Immature natural killer cell (primary cell): ENCODE measurements around the gene APIP. TPM values are rescaled to one million over a fixed set of nuclear protein-coding genes. Genes with fewer than 3 reads are reported as not detected.
A peak's percentile ranks its signal among the peaks of the same experiment; 100 is the strongest.

Experiments
- DNase-seq, 3 donors: peaks; one replicate each; pipeline ENCODE4 v3.0.0; 2022; ENCODE audit warnings: mixed read lengths in 1 of 3
- H3K27ac Mint-ChIP-seq, 6 donors: one replicate each; pipeline ENCODE4 v1.8.0; 2020; ENCODE audit warnings: mixed read lengths in 6 of 6, mild to moderate bottlenecking in 5 of 6, inconsistent platforms in 4 of 6, moderate library complexity in 3 of 6
- H3K27me3 Mint-ChIP-seq, 3 donors: one replicate each; pipeline ENCODE4 v1.8.0; 2020 to 2021; ENCODE audit warnings: low read depth in 3 of 3, mild to moderate bottlenecking in 3 of 3, mixed read lengths in 3 of 3, moderate library complexity in 3 of 3, inconsistent platforms in 1 of 3
- H3K36me3 Mint-ChIP-seq, 3 donors: one replicate each; pipeline ENCODE4 v1.8.0; 2020; ENCODE audit warnings: mixed read lengths in 3 of 3, inconsistent platforms in 2 of 3, mild to moderate bottlenecking in 2 of 3
- H3K4me1 Mint-ChIP-seq, 2 donors: one replicate each; pipeline ENCODE4 v1.8.0; 2020; ENCODE audit warnings: inconsistent platforms in 2 of 2, mild to moderate bottlenecking in 2 of 2, mixed read lengths in 2 of 2, moderate library complexity in 1 of 2
- H3K4me3 Mint-ChIP-seq, 5 donors: one replicate each; pipeline ENCODE4 v1.8.0; 2020; ENCODE audit warnings: mild to moderate bottlenecking in 5 of 5, mixed read lengths in 5 of 5, inconsistent platforms in 3 of 5, moderate library complexity in 3 of 5
- H3K9me3 Mint-ChIP-seq, 6 donors: one replicate each; pipeline ENCODE4 v1.8.0; 2020; ENCODE audit warnings: mild to moderate bottlenecking in 6 of 6, mixed read lengths in 6 of 6, inconsistent platforms in 4 of 6, moderate library complexity in 3 of 6
- polyA plus RNA-seq, 3 donors: library from polyadenylated mRNA; unstranded; fragments of 300-500 nt; fragmentation: Illumina TruSeq; gene quantifications; one replicate each; pipeline ENCODE4 v1.2.3, GENCODE V29; 2021

The APIP gene
- polyA plus RNA-seq, 3 donors from 2014 or later: 13.3 to 29.6 (median 17.2) TPM

DNA sequence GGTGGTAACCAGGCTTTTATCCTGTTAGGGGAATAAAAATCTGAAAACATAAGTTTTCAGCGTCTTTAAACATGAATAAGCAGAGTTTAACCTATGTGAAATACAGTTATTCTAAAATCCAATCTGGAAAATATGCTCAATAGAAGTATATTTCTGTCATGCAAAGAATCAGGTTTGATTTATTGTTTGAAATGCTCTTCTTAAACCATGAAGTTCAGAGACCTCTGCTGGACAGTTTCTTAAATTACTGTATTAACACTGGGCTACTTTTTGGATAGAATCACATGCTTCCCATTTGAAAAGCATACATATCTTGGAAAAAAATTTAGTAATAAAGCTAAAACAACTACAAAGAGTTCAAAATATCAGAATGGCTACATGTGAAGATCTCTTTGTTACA is 25.4 kb downstream of the APIP start:
- Mint-ChIP-seq H3K4me3 (no peak overlapping the region), H3K27ac (no peak overlapping the region), H3K27me3 (no peaks in the 10 kb centered on the region), H3K36me3 (peaks cover 10 to 15% (median 10%) of the 10 kb centered on the region in 3 donors), H3K9me3 (no peaks in the 10 kb centered on the region), H3K4me1 (no peaks in the 10 kb centered on the region)
- DNase-seq: peak in 2 of 3 donors; percentile 15 to 19

DNA sequence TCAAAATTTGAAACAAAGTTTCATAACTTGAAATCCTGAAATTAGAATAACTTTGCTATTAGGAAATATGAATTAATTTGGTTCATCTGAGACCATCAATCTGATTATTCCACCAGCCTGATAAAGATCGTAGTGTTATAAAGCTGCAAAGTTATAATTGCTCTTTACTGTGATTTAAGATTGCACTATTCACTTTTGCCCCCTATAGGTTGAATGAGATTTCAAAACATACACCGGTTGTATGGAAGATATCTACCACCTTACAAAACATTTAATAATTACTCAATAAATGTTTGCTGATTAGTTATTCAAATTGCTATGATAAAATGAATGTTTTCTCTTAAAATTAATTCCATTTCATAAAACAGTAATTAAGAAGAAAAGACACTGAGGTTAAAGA is 26.1 kb downstream of the APIP start:
- H3K4me3 Mint-ChIP-seq: no peak overlapping the region
- H3K9me3 Mint-ChIP-seq: no peaks in the 10 kb centered on the region
- H3K4me1 Mint-ChIP-seq: no peaks in the 10 kb centered on the region
- no peak for DNase-seq
- no peaks in the 10 kb centered on the region for H3K27me3 Mint-ChIP-seq
- peaks cover 10 to 18% (median 10%) of the 10 kb centered on the region in 3 donors for H3K36me3 Mint-ChIP-seq
- H3K27ac Mint-ChIP-seq: no peak overlapping the region

DNA sequence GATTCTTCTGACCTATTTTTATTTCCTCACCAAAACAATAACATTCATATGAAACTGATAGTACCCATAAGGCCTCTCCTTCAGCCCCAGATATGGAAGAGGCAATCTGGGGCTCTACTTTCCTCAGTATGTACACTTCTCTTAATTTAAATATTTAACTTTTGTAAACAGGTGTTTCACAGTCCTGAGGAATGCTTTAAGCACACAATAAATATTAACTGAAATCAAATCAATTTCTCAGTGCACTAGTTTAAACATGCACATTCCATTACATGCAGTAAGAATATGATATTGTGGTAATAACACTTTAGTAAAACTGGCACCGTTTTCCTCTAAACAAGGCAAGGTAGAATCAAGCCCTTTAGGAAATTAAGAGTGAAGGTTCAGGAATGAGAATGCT is 28.9 kb downstream of the APIP start:
- Mint-ChIP-seq H3K27ac (no peak overlapping the region), H3K4me1 (no peaks in the 10 kb centered on the region), H3K9me3 (no peaks in the 10 kb centered on the region), H3K36me3 (peaks cover 17 to 22% (median 19%) of the 10 kb centered on the region in 3 donors), H3K27me3 (no peaks in the 10 kb centered on the region), H3K4me3 (no peak overlapping the region)
- no peak for DNase-seq

DNA sequence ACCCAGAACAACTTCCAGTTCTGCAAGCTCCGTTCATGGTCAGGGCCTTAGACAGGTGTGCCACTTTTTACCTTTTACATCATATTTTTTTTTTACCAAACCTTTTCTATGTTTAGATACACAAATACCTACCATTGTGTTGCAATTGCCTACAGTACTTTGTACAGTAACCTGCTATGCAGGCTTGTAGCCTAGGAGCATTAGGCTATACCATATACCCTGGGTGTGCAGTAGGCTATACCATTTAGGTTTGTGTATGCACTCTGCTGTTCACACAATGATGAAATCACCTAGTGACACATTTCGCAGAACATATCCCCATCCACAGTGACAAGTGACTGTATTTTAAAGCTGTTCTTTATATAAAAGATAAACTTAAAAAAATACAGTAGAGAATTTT is 29.6 kb downstream of the APIP start:
- H3K9me3 Mint-ChIP-seq: no peaks in the 10 kb centered on the region
- H3K4me3 Mint-ChIP-seq: no peak overlapping the region
- no peaks in the 10 kb centered on the region for H3K27me3 Mint-ChIP-seq
- DNase-seq: no peak
- H3K4me1 Mint-ChIP-seq: no peaks in the 10 kb centered on the region
- peaks cover 24 to 28% (median 25%) of the 10 kb centered on the region in 3 donors for H3K36me3 Mint-ChIP-seq
- H3K27ac Mint-ChIP-seq: no peak overlapping the region

DNA sequence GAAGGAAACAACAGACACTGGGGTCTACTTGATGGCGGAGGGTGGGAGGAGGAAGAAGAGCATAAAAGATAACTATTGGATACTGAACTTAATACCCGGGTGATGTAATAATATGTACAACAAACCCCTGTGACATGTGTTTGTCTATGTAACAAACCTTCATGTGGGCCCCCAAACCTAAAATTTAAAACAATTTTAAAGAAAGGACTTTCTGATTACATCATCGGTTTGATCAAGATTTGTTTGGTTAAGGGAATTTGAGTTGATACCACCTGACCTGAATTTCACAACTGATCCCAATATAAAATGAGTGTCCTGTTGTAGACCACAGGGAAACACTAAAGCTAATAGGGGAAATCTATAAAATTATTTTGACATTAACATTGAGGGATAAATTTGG is 34.3 kb downstream of the APIP start:
- H3K9me3 Mint-ChIP-seq: no peaks in the 10 kb centered on the region
- no peak overlapping the region for H3K27ac Mint-ChIP-seq
- no peak overlapping the region for H3K4me3 Mint-ChIP-seq
- DNase-seq: no peak
- H3K27me3 Mint-ChIP-seq: no peaks in the 10 kb centered on the region
- peaks cover 17 to 18% (median 18%) of the 10 kb centered on the region in 3 donors for H3K36me3 Mint-ChIP-seq
- H3K4me1 Mint-ChIP-seq: no peaks in the 10 kb centered on the region

DNA sequence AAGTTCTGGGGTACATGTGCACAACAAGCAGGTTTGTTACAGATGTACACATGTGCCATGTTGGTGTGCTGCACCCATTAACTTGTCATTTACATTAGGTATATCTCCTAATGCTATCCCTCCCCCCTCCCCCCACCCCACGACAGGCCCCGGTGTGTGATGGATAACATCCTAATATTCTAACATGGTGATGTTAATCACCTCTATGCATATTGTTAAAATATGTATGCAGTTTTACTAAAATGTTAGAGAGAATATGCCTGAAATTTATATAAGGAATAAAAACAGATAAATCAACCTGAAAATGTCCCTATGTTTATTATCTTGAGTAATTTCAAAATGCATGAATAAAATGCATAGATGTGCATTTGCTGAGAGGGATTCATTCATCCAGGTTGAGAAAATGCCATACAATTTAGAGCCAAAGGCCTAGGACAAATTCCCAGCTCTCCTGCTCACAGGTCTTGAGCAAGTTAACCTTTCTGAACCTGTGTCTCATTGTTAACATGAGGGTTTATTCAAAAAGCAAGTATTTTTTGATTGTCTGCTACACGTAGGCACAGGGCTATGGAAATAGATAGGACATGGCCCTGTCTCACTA is 38.7 kb downstream of the APIP start:
- H3K4me3 Mint-ChIP-seq: no peak overlapping the region
- no peaks in the 10 kb centered on the region for H3K9me3 Mint-ChIP-seq
- H3K4me1 Mint-ChIP-seq: no peaks in the 10 kb centered on the region
- no peaks in the 10 kb centered on the region for H3K27me3 Mint-ChIP-seq
- H3K27ac Mint-ChIP-seq: no peak overlapping the region
- no peak for DNase-seq
- peaks cover 8 to 24% (median 21%) of the 10 kb centered on the region in 3 donors for H3K36me3 Mint-ChIP-seq

DNA sequence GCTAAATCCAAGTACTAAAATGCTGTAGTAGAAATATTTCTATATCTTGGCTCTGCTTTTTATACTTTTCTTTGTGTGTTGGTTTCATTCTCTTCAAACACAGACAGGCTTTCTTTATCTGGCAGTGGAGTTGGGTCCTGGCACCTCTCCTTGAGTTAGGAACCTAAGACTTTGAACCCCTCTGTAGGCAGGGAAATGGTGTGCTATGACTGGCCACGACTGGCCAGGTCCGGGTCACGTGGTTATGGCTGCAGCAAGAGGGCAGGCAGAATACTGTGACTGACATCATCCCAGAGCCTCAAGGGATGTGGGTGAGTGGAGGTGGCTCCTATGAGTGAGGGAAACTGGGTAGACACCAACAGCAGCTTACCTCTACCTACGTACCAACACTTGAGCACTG is 42.0 kb downstream of the APIP start:
- Mint-ChIP-seq H3K27me3 (no peaks in the 10 kb centered on the region), H3K4me3 (no peak overlapping the region), H3K27ac (no peak overlapping the region), H3K9me3 (no peaks in the 10 kb centered on the region), H3K36me3 (peaks cover 0 to 15% (median 12%) of the 10 kb centered on the region in 3 donors), H3K4me1 (no peaks in the 10 kb centered on the region)
- DNase-seq: no peak

DNA sequence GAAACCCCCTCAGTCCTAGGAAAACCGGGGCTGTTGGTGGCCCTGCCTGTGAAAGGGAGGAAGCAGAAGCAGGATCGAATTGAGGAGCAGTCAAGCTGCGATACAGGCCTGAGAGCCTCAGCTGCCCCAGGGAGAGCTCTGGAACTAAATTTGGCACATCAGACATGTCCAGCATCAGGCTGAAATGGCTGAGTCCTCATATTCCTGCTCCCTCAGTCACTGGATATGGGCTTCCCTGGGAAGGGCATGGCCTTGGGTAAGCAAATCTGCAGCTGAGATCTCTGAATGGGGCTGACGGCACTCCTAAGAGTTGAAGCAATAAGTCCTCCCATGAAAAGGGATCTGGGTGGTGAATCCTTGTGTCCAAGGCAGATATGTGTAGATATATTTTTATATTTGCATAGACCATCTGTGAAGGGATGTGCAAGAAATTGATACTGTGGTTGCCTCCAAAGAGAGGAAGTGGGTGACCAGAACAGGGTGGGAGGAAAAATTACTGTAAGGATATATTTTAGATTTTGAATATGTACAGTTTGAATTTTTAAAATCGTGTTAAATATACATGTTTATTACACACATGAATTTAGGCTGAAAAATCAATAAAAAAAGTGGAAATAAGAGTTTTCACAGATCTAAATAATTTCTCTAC is 45.5 kb downstream of the APIP start:
- Mint-ChIP-seq H3K9me3 (no peaks in the 10 kb centered on the region), H3K4me3 (no peak overlapping the region), H3K27ac (no peak overlapping the region), H3K27me3 (no peaks in the 10 kb centered on the region), H3K36me3 (peaks cover 0 to 9% (median 7%) of the 10 kb centered on the region in 3 donors), H3K4me1 (no peaks in the 10 kb centered on the region)
- no peak for DNase-seq

DNA sequence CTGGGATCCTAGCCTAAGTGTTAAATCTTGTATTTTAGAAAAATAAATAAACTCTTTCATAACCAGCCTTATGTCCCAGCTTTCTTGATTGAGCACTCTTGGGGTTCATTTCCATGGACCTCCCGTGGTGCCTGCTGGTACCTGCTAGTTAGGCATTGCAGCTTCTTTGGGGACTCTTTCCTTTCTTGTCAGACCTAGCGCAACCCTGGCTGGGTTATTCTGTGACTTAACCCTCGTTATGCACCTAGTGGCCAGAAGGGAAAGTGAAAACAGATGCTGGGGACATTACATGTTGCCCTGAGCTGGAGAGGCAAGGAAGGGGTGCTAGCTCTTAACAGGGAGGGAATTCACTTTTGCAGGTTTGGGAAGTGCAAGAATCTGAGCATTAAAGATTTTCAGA is 46.8 kb downstream of the APIP start:
- Mint-ChIP-seq H3K4me3 (no peak overlapping the region), H3K9me3 (no peaks in the 10 kb centered on the region), H3K4me1 (no peaks in the 10 kb centered on the region), H3K27me3 (peaks cover 0 to 3% (median 0%) of the 10 kb centered on the region in 3 donors), H3K36me3 (peaks cover 0 to 4% (median 0%) of the 10 kb centered on the region in 3 donors), H3K27ac (no peak overlapping the region)
- DNase-seq: no peak

DNA sequence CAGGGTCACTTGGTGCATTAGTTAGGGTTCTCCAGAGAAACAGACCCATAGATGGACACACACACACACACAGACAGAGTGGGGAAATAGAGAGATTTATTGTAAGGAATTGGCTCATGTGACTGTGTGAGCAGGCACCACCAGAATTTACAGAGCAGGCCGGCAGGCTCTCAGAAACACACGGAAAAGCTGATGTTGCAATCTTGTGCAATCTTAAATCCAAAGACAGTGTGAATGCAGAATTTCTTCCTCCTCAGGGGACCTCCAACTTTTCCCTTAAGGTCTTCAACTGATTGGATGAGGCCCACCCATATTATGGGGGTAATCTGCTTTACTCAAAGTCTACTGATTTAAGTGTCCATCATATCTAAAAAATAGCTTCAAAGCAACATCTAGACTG is 49.8 kb downstream of the APIP start:
- no peak overlapping the region for H3K27ac Mint-ChIP-seq
- peaks cover 0 to 3% (median 0%) of the 10 kb centered on the region in 3 donors for H3K27me3 Mint-ChIP-seq
- no peaks in the 10 kb centered on the region for H3K36me3 Mint-ChIP-seq
- DNase-seq: no peak
- H3K4me1 Mint-ChIP-seq: no peaks in the 10 kb centered on the region
- no peak overlapping the region for H3K4me3 Mint-ChIP-seq
- H3K9me3 Mint-ChIP-seq: peaks cover 0 to 2% (median 0%) of the 10 kb centered on the region in 6 donors

DNA sequence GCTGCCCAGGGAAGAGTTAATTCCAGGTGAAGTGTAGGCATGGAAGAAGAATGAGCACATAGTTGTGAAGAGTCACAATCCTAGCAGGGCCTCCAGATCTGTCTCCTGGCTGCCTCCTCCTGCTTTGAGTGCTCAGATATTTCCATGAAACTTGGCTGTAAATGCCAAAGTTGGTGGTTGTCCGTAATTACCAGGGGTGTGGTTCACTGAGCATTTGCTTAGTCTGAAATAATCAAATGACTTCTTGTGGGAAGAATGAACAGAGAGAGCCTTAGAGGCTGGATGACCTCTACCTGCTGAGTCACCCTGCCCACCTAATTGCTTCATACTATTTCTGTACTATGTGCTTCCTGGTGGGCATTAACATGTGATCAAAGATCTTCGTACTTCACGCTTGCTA is 50.9 kb downstream of the APIP start:
- no peak overlapping the region for H3K4me3 Mint-ChIP-seq
- no peak for DNase-seq
- H3K4me1 Mint-ChIP-seq: no peaks in the 10 kb centered on the region

DNA sequence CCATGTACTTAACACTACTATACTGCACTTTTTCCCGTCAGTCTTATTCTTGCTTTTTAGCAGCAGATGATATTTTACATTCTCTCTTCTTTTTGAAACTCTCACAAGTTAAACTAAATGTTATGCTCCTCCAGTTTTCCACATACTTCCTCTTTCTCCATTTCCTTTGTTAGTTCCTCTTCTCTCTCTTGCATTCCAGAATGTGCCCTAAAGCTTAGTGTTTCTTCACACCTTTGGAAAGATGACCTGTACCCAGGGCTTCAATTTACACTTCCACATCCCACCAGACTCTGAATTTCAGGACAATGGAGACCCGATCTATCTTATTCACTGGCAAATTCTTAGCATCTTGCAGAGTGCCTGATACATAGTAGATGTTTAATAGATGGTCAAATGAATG is 51.8 kb downstream of the APIP start:
- Mint-ChIP-seq H3K4me1 (no peaks in the 10 kb centered on the region), H3K4me3 (no peak overlapping the region), H3K9me3 (peaks cover 0 to 2% (median 0%) of the 10 kb centered on the region in 6 donors), H3K36me3 (no peaks in the 10 kb centered on the region), H3K27me3 (peaks cover 0 to 5% (median 0%) of the 10 kb centered on the region in 3 donors), H3K27ac (no peak overlapping the region)
- DNase-seq: no peak

More for the DNA sequence above, 50.9 kb downstream of the APIP start:
- Mint-ChIP-seq H3K27me3 (peaks cover 0 to 5% (median 0%) of the 10 kb centered on the region in 3 donors), H3K9me3 (peaks cover 0 to 2% (median 0%) of the 10 kb centered on the region in 6 donors), H3K36me3 (no peaks in the 10 kb centered on the region), H3K27ac (no peak overlapping the region)

DNA sequence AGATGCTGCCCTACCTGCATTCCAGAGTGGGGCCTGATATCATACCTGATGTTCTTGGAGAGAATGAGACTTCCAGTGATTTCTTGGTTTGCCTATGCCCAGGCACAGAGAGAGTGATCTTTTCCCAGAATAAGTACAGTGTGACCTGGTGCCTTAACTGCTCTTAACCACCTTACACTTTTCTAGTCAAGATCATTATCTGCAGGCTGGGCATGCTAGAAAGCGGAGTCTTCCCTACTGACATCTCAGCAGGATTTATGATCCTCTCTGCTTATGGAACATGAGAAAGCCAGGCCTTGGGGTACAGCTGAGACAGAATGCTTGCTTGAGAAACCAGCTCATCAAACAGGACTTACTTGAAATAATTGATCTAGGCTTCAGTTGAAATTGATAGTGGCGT is 53.1 kb downstream of the APIP start:
- no peak overlapping the region for H3K27ac Mint-ChIP-seq
- H3K9me3 Mint-ChIP-seq: peaks cover 0 to 2% (median 0%) of the 10 kb centered on the region in 6 donors
- H3K4me1 Mint-ChIP-seq: no peaks in the 10 kb centered on the region
- peaks cover 0 to 5% (median 0%) of the 10 kb centered on the region in 3 donors for H3K27me3 Mint-ChIP-seq
- DNase-seq: no peak
- no peaks in the 10 kb centered on the region for H3K36me3 Mint-ChIP-seq
- H3K4me3 Mint-ChIP-seq: no peak overlapping the region

DNA sequence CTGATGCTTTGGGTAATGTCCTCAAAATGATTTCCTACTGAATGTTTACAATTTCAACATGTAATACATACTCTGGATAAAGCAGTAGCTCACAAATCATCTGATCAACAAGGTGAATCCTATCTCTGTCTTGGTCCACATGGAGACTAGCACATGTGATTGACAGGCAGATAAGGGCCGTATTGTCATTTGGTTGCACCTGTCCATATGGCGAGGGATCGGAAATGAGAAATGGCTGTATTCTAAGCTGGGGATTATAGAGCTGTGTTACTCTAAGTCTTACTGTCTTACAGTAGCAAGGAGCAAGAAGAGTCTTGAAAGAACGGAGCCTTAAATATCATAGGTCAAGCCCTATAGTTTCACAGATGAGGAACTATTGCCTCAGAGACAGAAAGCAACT is 55.7 kb downstream of the APIP start:
- Mint-ChIP-seq H3K4me3 (no peak overlapping the region), H3K36me3 (no peaks in the 10 kb centered on the region), H3K27me3 (peaks cover 0 to 5% (median 0%) of the 10 kb centered on the region in 3 donors), H3K9me3 (peaks cover 0 to 2% (median 0%) of the 10 kb centered on the region in 6 donors), H3K4me1 (no peaks in the 10 kb centered on the region), H3K27ac (no peak overlapping the region)
- DNase-seq: no peak

DNA sequence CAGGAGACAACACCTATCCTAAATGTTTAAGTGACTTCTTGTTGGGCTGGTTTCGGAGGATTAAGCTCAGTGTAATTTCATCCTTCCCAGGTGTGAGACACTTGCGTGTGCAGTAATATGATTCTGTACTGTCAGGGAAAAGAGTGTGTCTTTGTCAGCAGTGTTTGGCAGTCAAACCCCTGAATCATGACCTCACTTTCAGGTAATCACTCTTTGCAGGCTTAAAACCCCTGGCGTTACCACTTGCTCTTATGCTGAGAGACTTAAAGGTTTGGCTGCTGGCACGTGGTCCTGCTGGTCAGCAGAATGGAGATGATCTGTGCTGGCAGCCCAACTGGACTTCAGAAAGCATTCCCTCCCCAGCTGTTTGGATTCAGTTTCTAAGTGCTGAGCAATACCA is 56.1 kb downstream of the APIP start:
- H3K9me3 Mint-ChIP-seq: peaks cover 0 to 2% (median 0%) of the 10 kb centered on the region in 6 donors
- H3K36me3 Mint-ChIP-seq: no peaks in the 10 kb centered on the region
- H3K4me3 Mint-ChIP-seq: no peak overlapping the region
- no peak for DNase-seq
- peaks cover 0 to 3% (median 0%) of the 10 kb centered on the region in 3 donors for H3K27me3 Mint-ChIP-seq
- H3K27ac Mint-ChIP-seq: no peak overlapping the region
- no peaks in the 10 kb centered on the region for H3K4me1 Mint-ChIP-seq
